ENCODE measurements around the gene SAMD10. TPM values are rescaled to one million over a fixed set of nuclear protein-coding genes. Genes with fewer than 3 reads are reported as not detected.

Gene SAMD10
- total RNA-seq, 4 donors from 2014 or later: 5.9 to 86.2 (median 19.4) TPM

- TF ChIP-seq EP300 (IDR thresholded peaks at IDR 0.05; ENCODE audit: low read depth): no peak
- TF ChIP-seq POLR2A (IDR thresholded peaks at IDR 0.05): peak; percentile 6
- Histone ChIP-seq H3K36me3 (peaks cover 0 to 34% (median 13%) of the 10 kb centered on the region in 4 donors), H3K4me3 (no peak overlapping the region), H3K9me3 (no peaks in the 10 kb centered on the region), H3K27me3 (no peaks in the 10 kb centered on the region), H3K4me1 (peaks cover 10 to 13% (median 11%) of the 10 kb centered on the region in 4 donors), H3K27ac (no peak overlapping the region)
- intact Hi-C loops (cut with DNase I; ENCODE audit: low total_unique reads) (no loop called here), in situ Hi-C loops (cut with MboI; ENCODE audit: low pct_ligation_motif_present in 1 of 4, low pct_unique_long_range_greater_than_20kb in 1 of 4, low sequenced_read_pairs in 3 of 4) (no loop called here)
- WGBS, 2 donors (ENCODE audit: low coverage in 1 of 2): 97% methylated on average over 3 of the region's 3 CpGs; no CpG with 5 or more reads in 1 of the 2 donors
- no peak for DNase-seq
Observed at GRCh38 chr20:63943808-63944077, 35.7 kb downstream of the SAMD10 start.

- TF ChIP-seq POLR2A (IDR thresholded peaks at IDR 0.05) (no peak), EP300 (IDR thresholded peaks at IDR 0.05; ENCODE audit: low read depth) (no peak), POLR2AphosphoS5 (IDR thresholded peaks at IDR 0.05) (no peak)
- Histone ChIP-seq H3K36me3 (peaks cover 0 to 34% (median 13%) of the 10 kb centered on the region in 4 donors), H3K27me3 (no peaks in the 10 kb centered on the region), H3K27ac (peak overlapping the region; percentile 67 to 74 (median 70)), H3K9me3 (no peaks in the 10 kb centered on the region), H3K4me1 (peaks cover 4 to 11% (median 9%) of the 10 kb centered on the region in 4 donors), H3K4me3 (no peak overlapping the region)
- DNase-seq: no peak
- intact Hi-C loops (cut with DNase I; ENCODE audit: low total_unique reads): no loop called here
- 90% methylated on average over 17 of the region's 19 CpGs; no CpG with 5 or more reads in 1 of the 2 donors for WGBS, 2 donors (ENCODE audit: low coverage in 1 of 2)
- in situ Hi-C loops (cut with MboI; ENCODE audit: low pct_ligation_motif_present in 1 of 4, low pct_unique_long_range_greater_than_20kb in 1 of 4, low sequenced_read_pairs in 3 of 4): no loop called here
Observed at GRCh38 chr20:63942969-63943807, 36.3 kb downstream of the SAMD10 start.

DNA sequence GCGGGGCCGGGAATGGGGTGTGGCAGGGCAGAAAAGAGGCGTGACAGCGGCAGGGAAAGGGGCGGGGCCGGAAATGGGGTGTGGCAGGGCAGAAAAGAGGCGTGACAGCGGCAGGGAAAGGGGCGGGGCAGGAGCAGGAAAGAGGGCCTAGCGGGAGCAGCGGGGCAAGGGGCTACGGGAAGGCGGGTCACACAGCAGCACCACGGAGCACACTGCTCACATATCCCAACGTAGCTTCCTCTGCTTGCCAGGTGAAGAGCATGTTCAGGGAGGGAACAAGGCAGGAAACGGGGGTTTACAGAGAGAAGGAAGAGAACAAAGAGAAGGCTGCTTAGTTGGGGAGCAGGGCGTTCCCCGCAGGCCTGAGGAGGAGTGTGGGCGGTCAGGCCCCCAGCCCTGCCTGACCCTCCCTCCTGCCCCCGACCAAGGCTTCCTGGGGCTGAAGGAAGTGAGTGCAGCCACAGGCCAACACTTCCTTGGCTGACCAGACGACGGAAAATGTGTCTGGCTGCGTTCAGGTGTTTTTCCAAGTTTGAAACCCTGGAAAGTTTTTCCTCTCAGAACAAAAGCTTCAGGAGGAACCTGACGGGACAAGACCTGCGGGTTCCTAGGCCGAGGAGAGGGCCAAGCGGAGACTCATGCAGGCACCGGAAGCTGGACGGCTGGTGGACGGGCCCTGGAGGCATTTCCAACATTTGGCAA lies 37.0 kb downstream of the SAMD10 start:
- Histone ChIP-seq H3K36me3 (peaks cover 0 to 34% (median 13%) of the 10 kb centered on the region in 4 donors), H3K27me3 (no peaks in the 10 kb centered on the region), H3K4me1 (peaks cover 0 to 4% (median 2%) of the 10 kb centered on the region in 4 donors), H3K4me3 (no peak overlapping the region), H3K9me3 (no peaks in the 10 kb centered on the region), H3K27ac (peak overlapping the region; percentile 67 to 74 (median 70))
- peak in 1 of 3 donors; percentile 23 for TF ChIP-seq POLR2AphosphoS5 (IDR thresholded peaks at IDR 0.05)
- TF ChIP-seq CTCF (IDR thresholded peaks at IDR 0.05): no peak
- DNase-seq: peak; percentile 50
- intact Hi-C loops (cut with DNase I; ENCODE audit: low total_unique reads) (no loop called here), in situ Hi-C loops (cut with MboI; ENCODE audit: low pct_ligation_motif_present in 1 of 4, low pct_unique_long_range_greater_than_20kb in 1 of 4, low sequenced_read_pairs in 3 of 4) (no loop called here)
- WGBS, 2 donors (ENCODE audit: low coverage in 1 of 2): 43 to 60% methylated on average over 15 to 30 of the region's 30 CpGs

DNA sequence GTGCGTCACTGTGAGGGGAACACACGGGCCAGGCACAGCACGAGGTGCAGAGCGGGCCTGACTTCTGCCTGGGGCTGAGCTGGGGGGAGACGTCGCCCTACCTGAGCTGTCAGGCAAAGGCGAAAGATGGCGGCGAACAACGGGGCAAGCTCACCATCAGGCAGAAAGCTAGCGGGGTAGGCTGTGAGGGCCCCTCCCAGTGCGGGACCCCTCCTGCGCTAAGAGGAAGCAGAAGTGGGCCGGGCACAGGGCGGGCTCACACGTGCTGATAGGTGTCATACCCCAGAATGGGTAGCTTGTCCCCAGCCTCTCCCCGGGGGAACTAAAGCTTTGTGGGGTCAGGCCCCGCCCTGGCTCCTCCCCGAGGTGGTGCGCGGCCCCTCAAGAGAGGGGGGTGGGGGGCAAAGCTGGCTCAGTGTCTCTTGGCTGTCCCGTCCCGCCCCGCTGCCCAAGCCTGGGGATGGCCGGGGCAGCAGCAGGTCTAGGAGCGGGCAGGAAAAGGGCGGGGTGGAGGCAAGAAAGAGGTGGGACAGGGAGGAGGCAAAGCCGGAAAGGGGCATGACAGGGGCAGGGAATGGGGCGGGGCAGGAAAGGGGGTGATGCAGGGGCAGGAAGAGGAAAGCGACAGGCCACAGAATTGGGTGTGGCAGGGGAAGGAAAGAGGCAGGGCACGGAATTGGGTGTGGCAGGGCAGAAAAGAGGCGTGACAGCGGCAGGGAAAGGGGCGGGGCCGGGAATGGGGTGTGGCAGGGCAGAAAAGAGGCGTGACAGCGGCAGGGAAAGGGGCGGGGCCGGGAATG lies 38.0 kb downstream of the SAMD10 start:
- DNase-seq: peak; percentile 63
- TF ChIP-seq POLR2AphosphoS5 (IDR thresholded peaks at IDR 0.05): no peak
- TF ChIP-seq CTCF (IDR thresholded peaks at IDR 0.05): no peak
- Histone ChIP-seq H3K27ac (peak overlapping the region; percentile 52 to 72 (median 58)), H3K36me3 (peaks cover 0 to 34% (median 13%) of the 10 kb centered on the region in 4 donors), H3K4me1 (peaks cover 0 to 3% (median 0%) of the 10 kb centered on the region in 4 donors), H3K27me3 (no peaks in the 10 kb centered on the region), H3K4me3 (no peak overlapping the region), H3K9me3 (no peaks in the 10 kb centered on the region)
- intact Hi-C loops (cut with DNase I; ENCODE audit: low total_unique reads): no loop called here
- in situ Hi-C loops (cut with MboI; ENCODE audit: low pct_ligation_motif_present in 1 of 4, low pct_unique_long_range_greater_than_20kb in 1 of 4, low sequenced_read_pairs in 3 of 4): no loop called here
- WGBS, 2 donors (ENCODE audit: low coverage in 1 of 2): 72 to 83% methylated on average over 8 to 34 of the region's 39 CpGs

Data from transverse colon (tissue), 4 donors.